GM18907 (cell line): ENCODE measurements around the gene CYP2W1.
"Not testable (repeated sequence)": the region's sequence is repeated elsewhere in the genome, so short reads cannot be mapped to it uniquely, and the experiment has no call there.

Experiments
- ATAC-seq: cut with Tn5 transposase; IDR thresholded peaks from one replicate; pipeline ENCODE4 v1.9.1; 2021; ENCODE audit warnings: mild to moderate bottlenecking, moderate library complexity; ENCODE audit not compliant: unreplicated experiment

Gene CYP2W1

GRCh38 chr7:983004-983615 lies at the start of gene CYP2W1:
Gene CYP2W1, plus strand, starts transcription at chr7:983181. Its CDS starts 31 bp downstream, at chr7:983212.
- no peak for ATAC-seq

- no peak for ATAC-seq
Measured at GRCh38 chr7:934469-935163, 48.4 kb upstream of the CYP2W1 start.

- no peak for ATAC-seq
Measured at GRCh38 chr7:935164-935873, 47.7 kb upstream of the CYP2W1 start.

- no peak for ATAC-seq
Measured at GRCh38 chr7:935874-936385, 47.1 kb upstream of the CYP2W1 start.

- ATAC-seq, result peak; percentile 89
Measured at GRCh38 chr7:936386-937054, 46.5 kb upstream of the CYP2W1 start.

- no peak for ATAC-seq
Measured at GRCh38 chr7:937856-938484, 45.0 kb upstream of the CYP2W1 start.

- no peak for ATAC-seq
Measured at GRCh38 chr7:938546-939185, 44.3 kb upstream of the CYP2W1 start.

- no peak for ATAC-seq
Measured at GRCh38 chr7:939843-940242, 43.1 kb upstream of the CYP2W1 start.

- no peak for ATAC-seq
Measured at GRCh38 chr7:940599-941408, 42.2 kb upstream of the CYP2W1 start.

GRCh38 chr7:943793-944192 lies 39.2 kb upstream of the CYP2W1 start:
- not testable (repeated sequence) for ATAC-seq

GRCh38 chr7:944744-945143 lies 38.2 kb upstream of the CYP2W1 start:
- no peak for ATAC-seq

GRCh38 chr7:945147-945555 lies 37.8 kb upstream of the CYP2W1 start:
- no peak for ATAC-seq

GRCh38 chr7:945556-946255 lies 37.3 kb upstream of the CYP2W1 start:
- no peak for ATAC-seq

GRCh38 chr7:946256-946996 lies 36.6 kb upstream of the CYP2W1 start:
- ATAC-seq, result no peak

- no peak for ATAC-seq
Measured at GRCh38 chr7:947391-948210, 35.4 kb upstream of the CYP2W1 start.

- no peak for ATAC-seq
Measured at GRCh38 chr7:949021-949934, 33.7 kb upstream of the CYP2W1 start.
